GM10266 (cell line): ENCODE measurements around the gene LGALS12.

Experiments used
- DNase-seq: peaks from one replicate; pipeline ENCODE4 v3.0.0; 2012; ENCODE audit errors: extremely low spot score
- TF ChIP-seq, protein P1 (sequence below): IDR thresholded peaks from 2 replicates; pipeline ENCODE4 v1.5.1; 2012; ENCODE audit warnings: mild to moderate bottlenecking, low read depth; ENCODE audit not compliant: control insufficient read depth, insufficient read depth; ENCODE audit errors: missing control alignments

LGALS12 gene

DNA sequence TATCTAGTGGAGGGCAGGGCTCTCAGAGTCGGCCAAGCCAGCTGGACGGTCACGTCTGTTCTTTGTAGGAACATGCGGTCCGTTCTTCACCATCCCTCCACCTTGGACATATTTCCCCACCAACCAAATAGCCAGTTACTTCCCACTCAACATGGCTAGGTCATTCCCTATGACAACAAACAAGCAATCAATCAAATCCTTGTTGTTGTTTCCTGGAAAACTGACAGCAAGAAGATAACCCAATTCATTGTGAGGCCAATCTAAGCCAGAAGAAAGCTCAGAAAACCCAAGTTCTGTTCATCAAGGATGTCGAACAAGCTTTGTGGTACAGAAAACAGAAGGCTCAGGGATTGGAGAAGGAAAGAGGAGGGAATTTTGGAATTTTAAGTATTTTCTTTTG, 25.8 kb upstream of the LGALS12 start:
- DNase-seq = no peak
- TF ChIP-seq, protein P1, sequence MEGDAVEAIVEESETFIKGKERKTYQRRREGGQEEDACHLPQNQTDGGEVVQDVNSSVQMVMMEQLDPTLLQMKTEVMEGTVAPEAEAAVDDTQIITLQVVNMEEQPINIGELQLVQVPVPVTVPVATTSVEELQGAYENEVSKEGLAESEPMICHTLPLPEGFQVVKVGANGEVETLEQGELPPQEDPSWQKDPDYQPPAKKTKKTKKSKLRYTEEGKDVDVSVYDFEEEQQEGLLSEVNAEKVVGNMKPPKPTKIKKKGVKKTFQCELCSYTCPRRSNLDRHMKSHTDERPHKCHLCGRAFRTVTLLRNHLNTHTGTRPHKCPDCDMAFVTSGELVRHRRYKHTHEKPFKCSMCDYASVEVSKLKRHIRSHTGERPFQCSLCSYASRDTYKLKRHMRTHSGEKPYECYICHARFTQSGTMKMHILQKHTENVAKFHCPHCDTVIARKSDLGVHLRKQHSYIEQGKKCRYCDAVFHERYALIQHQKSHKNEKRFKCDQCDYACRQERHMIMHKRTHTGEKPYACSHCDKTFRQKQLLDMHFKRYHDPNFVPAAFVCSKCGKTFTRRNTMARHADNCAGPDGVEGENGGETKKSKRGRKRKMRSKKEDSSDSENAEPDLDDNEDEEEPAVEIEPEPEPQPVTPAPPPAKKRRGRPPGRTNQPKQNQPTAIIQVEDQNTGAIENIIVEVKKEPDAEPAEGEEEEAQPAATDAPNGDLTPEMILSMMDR = no peak

GRCh38 chr11:63485777-63486176, 20.1 kb upstream of the LGALS12 start:
- DNase-seq = no peak
- TF ChIP-seq, protein P1 = no peak

- no peak for DNase-seq
- TF ChIP-seq, protein P1 = no peak
Observed at GRCh38 chr11:63488789-63489188, 17.1 kb upstream of the LGALS12 start.

- DNase-seq = no peak
- TF ChIP-seq, protein P1 = no peak
Observed at GRCh38 chr11:63489879-63490278, 16.0 kb upstream of the LGALS12 start.

GRCh38 chr11:63490551-63491239, 15.2 kb upstream of the LGALS12 start, which contains the start of gene PLAAT5:
Gene PLAAT5, minus strand, starts transcription at chr11:63491167. Its CDS starts 133 bp downstream, at chr11:63491034.
- no peak for DNase-seq
- TF ChIP-seq, protein P1 = no peak

DNA sequence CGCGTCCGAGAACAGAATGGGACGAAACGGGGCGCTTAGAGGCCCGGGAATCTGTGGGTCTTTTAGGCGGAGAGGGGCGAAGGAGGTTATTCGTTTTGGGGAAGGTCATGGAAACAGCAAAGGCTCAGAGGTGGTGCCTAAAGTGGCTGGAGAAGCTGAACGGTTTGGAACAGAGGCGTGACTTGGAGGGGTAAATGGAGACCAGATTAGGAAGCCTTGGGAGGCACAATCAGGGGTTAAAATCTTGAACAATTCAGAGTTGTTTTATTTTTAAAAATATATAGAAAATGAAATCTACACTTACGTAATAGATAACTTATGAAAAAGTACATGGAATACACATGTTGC, 14.7 kb upstream of the LGALS12 start:
- TF ChIP-seq, protein P1 = no peak
- no peak for DNase-seq

DNA sequence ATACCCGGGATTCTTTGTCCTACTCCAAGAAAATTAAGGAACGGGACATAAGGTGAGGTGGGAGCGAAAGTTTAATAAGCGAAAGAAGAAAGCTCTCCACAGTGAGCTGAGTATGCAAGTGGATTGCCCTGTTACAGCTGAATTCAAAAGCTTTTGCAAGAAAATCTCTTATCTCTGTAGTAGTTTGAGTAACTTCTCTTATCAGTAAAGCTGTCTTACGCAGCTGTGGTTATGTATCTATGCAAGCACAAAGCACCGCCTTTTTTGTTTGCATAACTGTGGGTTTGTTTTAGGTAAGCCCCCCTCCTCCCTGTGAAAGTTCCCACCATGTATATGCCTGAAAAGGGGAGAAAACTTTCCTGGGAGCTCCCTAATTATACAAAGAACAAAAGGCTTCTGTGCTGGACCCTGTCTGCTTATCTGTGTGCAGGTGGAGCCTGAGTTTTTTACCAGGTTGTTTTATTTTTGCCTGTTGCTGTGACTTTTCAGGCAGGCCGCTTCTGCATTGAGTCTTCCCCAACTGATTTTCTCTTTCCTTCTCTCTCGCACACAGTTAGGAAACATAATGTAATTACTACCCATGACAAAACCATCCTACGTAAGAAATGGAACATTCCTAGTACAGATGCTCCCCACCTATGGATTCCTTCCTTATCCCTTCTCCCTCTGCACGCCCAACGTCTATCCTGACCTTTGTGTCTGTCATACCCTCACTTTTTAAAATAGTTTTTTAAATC, 14.1 kb upstream of the LGALS12 start:
- DNase-seq = no peak
- TF ChIP-seq, protein P1 = no peak
